ENCODE results near the gene PALS2.

DNA sequence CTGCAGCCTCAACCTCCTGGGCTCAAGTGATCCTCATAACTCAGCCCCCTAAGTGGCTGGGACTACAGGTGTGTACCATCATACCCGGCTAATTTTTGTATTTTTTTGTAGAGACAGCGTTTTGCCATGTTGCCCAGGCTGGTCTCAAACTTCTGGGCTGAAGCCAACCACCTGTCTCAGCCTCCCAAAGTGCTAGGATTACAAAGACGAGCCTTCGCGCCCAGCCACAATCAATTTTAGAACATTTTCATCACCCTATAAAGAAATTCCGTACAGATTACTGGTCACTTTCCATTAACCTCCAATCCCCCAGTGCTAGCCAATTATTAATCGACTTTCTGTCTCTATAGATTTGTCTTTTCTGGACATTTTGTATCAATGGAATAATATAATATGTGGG is 32.3 kb upstream of the PALS2 start:
- TF ChIP-seq, protein P1, sequence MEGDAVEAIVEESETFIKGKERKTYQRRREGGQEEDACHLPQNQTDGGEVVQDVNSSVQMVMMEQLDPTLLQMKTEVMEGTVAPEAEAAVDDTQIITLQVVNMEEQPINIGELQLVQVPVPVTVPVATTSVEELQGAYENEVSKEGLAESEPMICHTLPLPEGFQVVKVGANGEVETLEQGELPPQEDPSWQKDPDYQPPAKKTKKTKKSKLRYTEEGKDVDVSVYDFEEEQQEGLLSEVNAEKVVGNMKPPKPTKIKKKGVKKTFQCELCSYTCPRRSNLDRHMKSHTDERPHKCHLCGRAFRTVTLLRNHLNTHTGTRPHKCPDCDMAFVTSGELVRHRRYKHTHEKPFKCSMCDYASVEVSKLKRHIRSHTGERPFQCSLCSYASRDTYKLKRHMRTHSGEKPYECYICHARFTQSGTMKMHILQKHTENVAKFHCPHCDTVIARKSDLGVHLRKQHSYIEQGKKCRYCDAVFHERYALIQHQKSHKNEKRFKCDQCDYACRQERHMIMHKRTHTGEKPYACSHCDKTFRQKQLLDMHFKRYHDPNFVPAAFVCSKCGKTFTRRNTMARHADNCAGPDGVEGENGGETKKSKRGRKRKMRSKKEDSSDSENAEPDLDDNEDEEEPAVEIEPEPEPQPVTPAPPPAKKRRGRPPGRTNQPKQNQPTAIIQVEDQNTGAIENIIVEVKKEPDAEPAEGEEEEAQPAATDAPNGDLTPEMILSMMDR (IDR thresholded peaks at IDR 0.05): no peak
- TF ChIP-seq POLR2A (IDR thresholded peaks at IDR 0.05) (no peak), POLR2AphosphoS5 (IDR thresholded peaks at IDR 0.05) (no peak)
